Neuron (in vitro differentiated cells): Measurements from ENCODE around the gene TACR1.

Experiments used
- H2AFZ ChIP-seq: one replicate; pipeline ENCODE4 v1.6.1; 2013; ENCODE audit warnings: low read depth, mild to moderate bottlenecking, inconsistent platforms, low read length, moderate library complexity
- H3K27me3 ChIP-seq: one replicate; pipeline ENCODE4 v1.6.1; 2013; ENCODE audit warnings: low read length; ENCODE audit not compliant: insufficient read depth
- H3K36me3 ChIP-seq: one replicate; pipeline ENCODE4 v1.6.1; 2013; ENCODE audit warnings: low read length; ENCODE audit not compliant: insufficient read depth
- H3K4me1 ChIP-seq: one replicate; pipeline ENCODE4 v1.6.1; 2013; ENCODE audit warnings: low read length; ENCODE audit not compliant: insufficient read depth
- H3K4me3 ChIP-seq: 2 replicates; pipeline ENCODE4 v1.5.1; 2013; ENCODE audit warnings: mild to moderate bottlenecking, low read length, moderate library complexity
- H3K9me3 ChIP-seq: one replicate; pipeline ENCODE4 v1.6.1; 2013; ENCODE audit warnings: low read length

TACR1 gene

GRCh38 chr2:75088791-75089190 lies 110.5 kb downstream of the TACR1 start:
- no peak overlapping the region for H3K4me3 ChIP-seq
- H3K9me3 ChIP-seq, result no peaks in the 10 kb centered on the region
- H2AFZ ChIP-seq, result no peak overlapping the region
- H3K36me3 ChIP-seq, result no peaks in the 10 kb centered on the region
- no peaks in the 10 kb centered on the region for H3K4me1 ChIP-seq
- H3K27me3 ChIP-seq, result no peaks in the 10 kb centered on the region

- no peak overlapping the region for H3K4me3 ChIP-seq
- H2AFZ ChIP-seq, result no peak overlapping the region
- H3K4me1 ChIP-seq, result no peaks in the 10 kb centered on the region
- H3K36me3 ChIP-seq, result no peaks in the 10 kb centered on the region
- no peaks in the 10 kb centered on the region for H3K9me3 ChIP-seq
- H3K27me3 ChIP-seq, result no peaks in the 10 kb centered on the region
These were observed 111.6 kb downstream of the TACR1 start for GRCh38 chr2:75087736-75088135.

- Histone ChIP-seq H3K4me1 (no peaks in the 10 kb centered on the region), H3K27me3 (no peaks in the 10 kb centered on the region), H2AFZ (no peak overlapping the region), H3K4me3 (no peak overlapping the region), H3K9me3 (no peaks in the 10 kb centered on the region), H3K36me3 (no peaks in the 10 kb centered on the region)
These were observed 119.7 kb downstream of the TACR1 start for GRCh38 chr2:75079575-75079974.

DNA sequence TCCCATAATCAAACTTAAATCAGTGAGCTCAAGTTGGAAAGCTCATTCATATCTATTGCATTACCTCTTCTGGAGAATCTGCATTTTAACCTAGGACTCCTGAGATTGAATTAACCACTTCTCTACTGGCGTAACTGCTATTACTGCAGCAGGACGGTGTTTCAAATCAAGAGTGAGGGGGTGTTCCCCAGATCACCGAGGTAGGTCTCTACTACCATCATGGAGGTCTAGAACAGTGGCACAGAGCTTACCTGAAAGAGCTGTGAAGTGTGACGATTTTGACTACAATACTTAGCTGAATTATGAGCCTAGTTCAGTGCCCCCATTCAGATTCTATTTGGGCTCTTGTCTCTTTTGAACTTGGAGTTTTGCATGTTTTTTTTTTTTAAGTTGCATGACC lies 121.4 kb downstream of the TACR1 start:
- Histone ChIP-seq H3K36me3 (no peaks in the 10 kb centered on the region), H2AFZ (no peak overlapping the region), H3K9me3 (no peaks in the 10 kb centered on the region), H3K27me3 (no peaks in the 10 kb centered on the region), H3K4me1 (no peaks in the 10 kb centered on the region), H3K4me3 (no peak overlapping the region)

DNA sequence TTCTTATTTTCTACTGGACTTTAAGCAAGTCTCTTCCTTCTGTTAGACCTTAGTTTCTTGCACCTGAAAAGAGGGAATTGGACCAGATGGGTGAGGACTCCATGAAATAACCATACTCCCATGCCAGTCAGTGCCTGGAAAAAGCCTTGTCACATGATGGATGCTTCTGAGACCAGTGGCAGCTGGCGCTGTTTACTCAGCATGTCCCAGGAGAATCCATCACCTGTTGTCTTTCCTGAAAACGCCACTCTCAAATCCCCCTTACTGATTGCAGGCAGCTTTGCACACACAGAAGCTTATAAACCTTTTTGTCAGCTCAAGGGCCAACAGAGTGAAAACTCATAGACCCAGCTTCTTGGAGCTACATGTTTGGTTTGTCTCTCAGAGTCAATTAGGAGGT lies 123.2 kb downstream of the TACR1 start:
- H3K4me1 ChIP-seq, result no peaks in the 10 kb centered on the region
- no peaks in the 10 kb centered on the region for H3K27me3 ChIP-seq
- H3K4me3 ChIP-seq, result no peak overlapping the region
- H2AFZ ChIP-seq, result no peak overlapping the region
- H3K36me3 ChIP-seq, result no peaks in the 10 kb centered on the region
- no peaks in the 10 kb centered on the region for H3K9me3 ChIP-seq

DNA sequence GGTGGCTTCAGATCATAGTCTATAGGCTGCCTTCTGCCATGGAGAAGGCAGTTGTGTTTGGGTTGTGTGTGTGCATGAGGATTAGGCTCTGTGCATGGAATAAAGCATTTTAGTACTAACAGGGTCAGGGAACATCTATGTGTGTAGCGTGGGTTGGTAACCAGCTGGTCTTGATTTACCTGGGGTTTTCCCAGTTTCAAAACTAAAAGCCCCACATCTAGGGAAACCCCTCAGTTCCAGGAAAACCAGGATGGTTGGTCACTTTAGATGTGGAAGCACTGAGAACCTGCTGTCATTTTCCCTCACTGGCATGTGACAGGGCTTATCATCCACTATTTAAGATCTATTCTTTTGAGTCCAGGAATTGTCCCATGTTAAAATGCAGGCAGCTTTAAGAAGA lies 124.6 kb downstream of the TACR1 start:
- no peak overlapping the region for H2AFZ ChIP-seq
- no peaks in the 10 kb centered on the region for H3K4me1 ChIP-seq
- H3K36me3 ChIP-seq, result no peaks in the 10 kb centered on the region
- no peaks in the 10 kb centered on the region for H3K9me3 ChIP-seq
- H3K27me3 ChIP-seq, result no peaks in the 10 kb centered on the region
- no peak overlapping the region for H3K4me3 ChIP-seq

GRCh38 chr2:75074228-75074627 lies 125.1 kb downstream of the TACR1 start:
- no peaks in the 10 kb centered on the region for H3K9me3 ChIP-seq
- no peaks in the 10 kb centered on the region for H3K4me1 ChIP-seq
- no peak overlapping the region for H3K4me3 ChIP-seq
- H3K36me3 ChIP-seq, result no peaks in the 10 kb centered on the region
- no peak overlapping the region for H2AFZ ChIP-seq
- no peaks in the 10 kb centered on the region for H3K27me3 ChIP-seq

DNA sequence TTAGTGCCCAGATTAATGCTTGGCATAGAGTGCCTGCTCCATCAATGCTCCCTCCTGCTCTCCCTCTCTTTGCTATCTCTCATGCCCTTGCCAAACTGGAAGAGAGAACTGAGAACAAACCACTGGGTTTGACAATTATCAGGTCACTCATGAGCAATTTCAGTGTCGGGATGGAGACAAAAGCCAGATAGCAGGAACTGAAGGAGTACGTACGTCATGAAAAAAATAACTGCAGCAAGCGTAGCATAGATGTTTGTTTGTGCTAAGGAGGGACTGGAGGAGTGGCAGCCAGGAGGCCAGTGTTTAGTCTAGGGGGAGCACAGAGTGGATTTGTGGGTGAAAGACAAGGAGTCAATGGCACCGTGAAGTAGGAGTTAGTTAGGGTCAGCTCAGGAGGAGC lies 127.6 kb downstream of the TACR1 start:
- Histone ChIP-seq H3K27me3 (no peaks in the 10 kb centered on the region), H2AFZ (no peak overlapping the region), H3K4me3 (no peak overlapping the region), H3K9me3 (no peaks in the 10 kb centered on the region), H3K36me3 (no peaks in the 10 kb centered on the region), H3K4me1 (no peaks in the 10 kb centered on the region)

GRCh38 chr2:75068546-75068945 lies 130.8 kb downstream of the TACR1 start:
- Histone ChIP-seq H3K4me1 (no peaks in the 10 kb centered on the region), H3K4me3 (no peak overlapping the region), H3K27me3 (no peaks in the 10 kb centered on the region), H2AFZ (no peak overlapping the region), H3K36me3 (no peaks in the 10 kb centered on the region), H3K9me3 (no peaks in the 10 kb centered on the region)

GRCh38 chr2:75067506-75067905 lies 131.8 kb downstream of the TACR1 start:
- Histone ChIP-seq H2AFZ (no peak overlapping the region), H3K4me1 (no peaks in the 10 kb centered on the region), H3K4me3 (no peak overlapping the region), H3K27me3 (no peaks in the 10 kb centered on the region), H3K9me3 (no peaks in the 10 kb centered on the region), H3K36me3 (no peaks in the 10 kb centered on the region)

DNA sequence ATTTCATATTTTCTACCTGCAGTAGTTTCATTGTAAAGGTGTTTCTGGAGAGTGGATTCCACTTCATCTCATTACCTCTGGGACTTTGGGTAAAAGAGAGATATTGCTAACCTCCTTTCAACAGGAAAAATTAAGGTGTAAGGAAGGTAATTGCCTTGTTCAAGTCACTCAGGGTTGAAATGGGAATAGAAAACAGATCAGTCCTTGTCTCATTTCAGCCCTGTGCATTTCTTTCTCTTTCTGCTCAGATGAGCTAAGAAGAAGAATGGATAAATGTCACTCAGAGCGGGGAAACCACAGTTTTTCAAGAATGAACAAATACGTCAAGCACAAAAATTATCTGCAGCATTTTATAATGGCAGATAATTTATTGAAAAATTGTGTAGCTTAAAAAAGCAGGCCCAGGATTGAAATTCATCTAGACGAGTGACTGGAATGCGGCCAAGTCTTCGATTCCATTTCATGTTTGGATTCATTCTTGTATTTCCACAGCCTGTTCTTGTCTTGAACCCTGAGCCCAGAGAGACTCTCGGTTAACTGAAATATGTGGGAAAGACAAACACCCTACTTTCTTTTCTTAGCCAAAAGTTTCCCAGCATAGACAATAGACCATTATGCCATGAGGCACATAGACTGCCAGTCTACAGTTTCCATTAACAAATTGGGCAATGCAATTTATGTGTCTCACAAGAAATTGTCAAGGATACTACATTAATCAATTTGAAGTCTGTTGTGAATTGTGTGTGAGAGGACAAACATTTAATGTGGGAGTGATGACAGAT lies 133.0 kb downstream of the TACR1 start:
- no peaks in the 10 kb centered on the region for H3K36me3 ChIP-seq
- no peak overlapping the region for H2AFZ ChIP-seq
- H3K27me3 ChIP-seq, result no peaks in the 10 kb centered on the region
- H3K4me3 ChIP-seq, result no peak overlapping the region
- H3K4me1 ChIP-seq, result no peaks in the 10 kb centered on the region
- H3K9me3 ChIP-seq, result no peaks in the 10 kb centered on the region

- Histone ChIP-seq H3K36me3 (no peaks in the 10 kb centered on the region), H3K4me3 (no peak overlapping the region), H2AFZ (no peak overlapping the region), H3K27me3 (no peaks in the 10 kb centered on the region), H3K4me1 (no peaks in the 10 kb centered on the region), H3K9me3 (no peaks in the 10 kb centered on the region)
These were observed 133.8 kb downstream of the TACR1 start for GRCh38 chr2:75065402-75066008.

DNA sequence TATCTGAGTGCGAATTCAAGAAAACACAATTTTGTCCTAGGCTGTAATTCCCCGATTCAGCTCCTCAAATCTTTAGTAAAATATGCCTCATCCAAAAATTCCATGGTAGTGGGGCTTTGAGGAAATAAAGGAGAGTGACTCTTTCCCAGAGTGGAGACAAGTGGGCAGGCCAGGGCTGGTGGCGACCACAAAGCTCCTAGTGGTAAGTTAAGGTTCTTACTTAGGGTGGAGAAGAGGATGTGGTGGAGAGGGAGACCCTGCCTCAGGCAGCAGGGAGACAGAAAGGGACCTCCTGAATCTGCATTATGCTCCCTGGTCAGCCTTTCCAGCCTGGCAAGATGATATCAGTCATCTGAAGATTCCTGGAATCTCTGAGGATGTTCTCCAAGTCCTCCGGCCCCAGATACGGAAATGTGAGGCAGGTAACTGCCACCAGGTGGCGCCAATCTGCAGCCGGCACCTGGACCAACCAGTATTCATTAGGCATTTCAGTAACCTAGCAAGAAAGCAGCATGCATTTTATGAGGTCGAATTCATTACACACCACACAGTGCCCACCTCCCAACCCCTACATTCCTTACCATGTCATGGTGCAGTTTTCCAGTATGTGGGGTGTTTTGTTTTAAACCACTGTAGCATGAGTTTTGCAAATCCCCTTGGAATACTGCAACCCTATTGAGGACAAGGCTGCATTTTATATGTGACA lies 134.5 kb downstream of the TACR1 start:
- no peaks in the 10 kb centered on the region for H3K4me1 ChIP-seq
- H3K36me3 ChIP-seq, result no peaks in the 10 kb centered on the region
- H3K4me3 ChIP-seq, result no peak overlapping the region
- no peaks in the 10 kb centered on the region for H3K9me3 ChIP-seq
- no peak overlapping the region for H2AFZ ChIP-seq
- no peaks in the 10 kb centered on the region for H3K27me3 ChIP-seq
